Stimulated activated CD4-positive, alpha-beta T cell treated with anti-CD3 and anti-CD28 coated beads, TNF-alpha, amount 100 ng/mL, for 1 hour (primary cell): Measurements from ENCODE around the gene RAB31.

Experiments
- DNase-seq, 3 donors: peaks; one replicate each; pipeline ENCODE4 v3.0.0-alpha.2; 2020; ENCODE audit warnings: low read depth in 3 of 3, low spot score in 1 of 3

RAB31 gene

DNA sequence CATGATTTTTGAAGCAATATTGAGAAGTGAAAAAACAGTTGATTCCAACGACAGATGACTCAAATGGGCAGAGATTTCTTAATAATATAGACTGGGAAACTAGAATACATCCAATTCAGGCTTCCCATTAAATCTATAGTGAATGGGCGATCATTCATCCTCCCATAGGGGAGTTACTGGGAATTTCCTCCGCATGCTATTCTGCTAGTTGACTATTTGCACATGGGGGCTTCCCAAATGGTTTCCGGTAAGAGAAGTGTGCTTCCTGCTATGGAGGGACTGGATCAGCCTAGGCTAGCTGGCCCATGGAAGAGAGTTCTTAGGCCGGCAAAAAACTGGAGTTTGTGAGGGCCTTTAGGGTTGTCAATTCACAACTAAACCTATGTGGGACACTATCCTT, 203.1 kb downstream of the RAB31 start:
- DNase-seq: no peak
